H1 (cell line): ENCODE measurements around the gene KAT14. TPM values are rescaled to one million over a fixed set of nuclear protein-coding genes. Genes with fewer than 3 reads are reported as not detected.

ENCODE experiments used
- CTCF ChIA-PET: fragments of 300-600 bp; sonication (Branson Sonifier 250); formaldehyde crosslinking; loops from one replicate; lab custom pipeline; 2021; ENCODE audit not compliant: partially characterized antibody; lab: Charles Lee
- POLR2A ChIA-PET: fragments of 300-600 bp; sonication (Branson Sonifier 250); formaldehyde crosslinking; loops from one replicate; lab custom pipeline; 2021; ENCODE audit warnings: inconsistent platforms; ENCODE audit not compliant: partially characterized antibody; lab: Charles Lee
- DNase-seq, 2 experiments: peaks; one replicate each; pipeline versions ENCODE4 v3.0.0 to v3.0.0-alpha.2; 2010 to 2022; ENCODE audit warnings: low spot score in 2 of 2, low read depth in 1 of 2, mixed read lengths in 1 of 2
- FAIRE-seq: peaks from 2 replicates; lab custom pipeline; 2011; peaks lifted over from hg19 to GRCh38; lab: Jason Lieb, UNC
- H2AFZ ChIP-seq: 2 replicates; pipeline ENCODE4 v1.8.1; 2012; ENCODE audit warnings: low read length, inconsistent platforms
- H2AK5ac ChIP-seq: 2 replicates; pipeline ENCODE4 v1.6.1; 2013; ENCODE audit warnings: low read depth, low read length
- H2BK120ac ChIP-seq: replicated peaks from 2 replicates; pipeline ENCODE3; 2013; ENCODE audit warnings: low read depth, low read length, inconsistent platforms
- H2BK12ac ChIP-seq: 2 replicates; pipeline ENCODE4 v1.6.1; 2013; ENCODE audit warnings: low read depth, low read length
- H2BK15ac ChIP-seq: 2 replicates; pipeline ENCODE4 v1.6.1; 2013; ENCODE audit warnings: low read length
- H2BK20ac ChIP-seq: 2 replicates; pipeline ENCODE4 v1.6.1; 2013; ENCODE audit warnings: low read length
- H2BK5ac ChIP-seq: 2 replicates; pipeline ENCODE4 v1.6.1; 2013; ENCODE audit warnings: low read depth, low read length
- H3K14ac ChIP-seq: 2 replicates; pipeline ENCODE4 v1.6.1; 2013; ENCODE audit warnings: inconsistent platforms; ENCODE audit not compliant: insufficient read length
- H3K18ac ChIP-seq: 2 replicates; pipeline ENCODE4 v1.6.1; 2013; ENCODE audit warnings: low read length; ENCODE audit errors: extremely low read depth
- H3K23ac ChIP-seq: 2 replicates; pipeline ENCODE4 v1.6.1; 2013; ENCODE audit warnings: inconsistent platforms; ENCODE audit not compliant: insufficient read length
- H3K23me2 ChIP-seq: 2 replicates; pipeline ENCODE4 v1.6.1; 2013; ENCODE audit warnings: low read depth, low read length
- H3K27ac ChIP-seq: 2 replicates; pipeline ENCODE4 v1.6.1; 2011; ENCODE audit warnings: low read depth, low read length, inconsistent platforms
- H3K27me3 ChIP-seq, 4 experiments: replicated peaks in 1 of 4; 1 replicate in 1 of 4; 2 replicates in 3 of 4; pipeline versions ENCODE4 v1.6.1 to v1.8.1; 2011 to 2013; ENCODE audit warnings: low read length in 3 of 4, mild to moderate bottlenecking in 3 of 4, inconsistent platforms in 2 of 4, mixed read lengths in 2 of 4, moderate library complexity in 1 of 4; ENCODE audit not compliant: control insufficient read depth in 3 of 4, insufficient read depth in 3 of 4; ENCODE audit errors: extremely low read depth in 1 of 4
- H3K36me3 ChIP-seq, 4 experiments: 2 replicates each; pipeline versions ENCODE4 v1.6.1 to v1.8.1; 2011 to 2013; ENCODE audit warnings: mild to moderate bottlenecking in 4 of 4, low read length in 3 of 4, moderate library complexity in 2 of 4, control low read depth in 1 of 4, inconsistent platforms in 1 of 4; ENCODE audit not compliant: insufficient read depth in 4 of 4, control insufficient read depth in 2 of 4
- H3K4ac ChIP-seq: replicated peaks from 2 replicates; pipeline ENCODE3; 2013; ENCODE audit warnings: low read length, low read depth, mixed read lengths, inconsistent platforms; ENCODE audit not compliant: insufficient read length
- H3K4me1 ChIP-seq, 4 experiments: replicated peaks in 1 of 4; 1 replicate in 1 of 4; 2 replicates in 3 of 4; pipeline versions ENCODE4 v1.6.1 to v1.8.1; 2011 to 2013; ENCODE audit warnings: low read length in 3 of 4, inconsistent platforms in 2 of 4, mixed read lengths in 1 of 4; ENCODE audit not compliant: insufficient read depth in 4 of 4, control insufficient read depth in 3 of 4
- H3K4me2 ChIP-seq, 2 experiments: 2 replicates each; pipeline versions ENCODE4 v1.6.1 to v1.8.1; 2011 to 2013; ENCODE audit warnings: low read depth in 2 of 2, low read length in 2 of 2, control low read depth in 1 of 2, inconsistent platforms in 1 of 2, mild to moderate bottlenecking in 1 of 2; ENCODE audit not compliant: insufficient read depth in 1 of 2
- H3K4me3 ChIP-seq, 4 experiments: fragments of 200-600, 300-600 bp in 1 of 4; sonication (generic), shearing (Covaris generic), sonication (Bioruptor Twin) in 1 of 4; 2 replicates each; pipeline versions ENCODE4 v1.5.1 to v1.8.1; 2011 to 2016; ENCODE audit warnings: low read length in 4 of 4, low read depth in 3 of 4, control low read depth in 2 of 4, inconsistent platforms in 2 of 4, mild to moderate bottlenecking in 2 of 4, mixed read lengths in 1 of 4, moderate library complexity in 1 of 4; ENCODE audit not compliant: insufficient read depth in 2 of 4; ENCODE audit errors: extremely low read depth in 1 of 4
- H3K56ac ChIP-seq: replicated peaks from 2 replicates; pipeline ENCODE3; 2013; ENCODE audit warnings: low read depth, mild to moderate bottlenecking, mixed read lengths, low read length, inconsistent platforms; ENCODE audit not compliant: insufficient read length
- H3K79me1 ChIP-seq: 2 replicates; pipeline ENCODE4 v1.6.1; 2013; ENCODE audit warnings: low read depth, low read length, control low read depth
- H3K79me2 ChIP-seq, 2 experiments: 2 replicates each; pipeline versions ENCODE4 v1.6.1 to v1.8.1; 2012 to 2013; ENCODE audit warnings: low read length in 2 of 2, mild to moderate bottlenecking in 2 of 2, inconsistent platforms in 1 of 2; ENCODE audit not compliant: insufficient read depth in 2 of 2, control insufficient read depth in 1 of 2
- H3K9ac ChIP-seq, 4 experiments: replicated peaks in 1 of 4; 1 replicate in 1 of 4; 2 replicates in 3 of 4; pipeline versions ENCODE4 v1.6.1 to v1.8.1; 2011 to 2013; ENCODE audit warnings: low read depth in 3 of 4, low read length in 3 of 4, control low read depth in 2 of 4, mild to moderate bottlenecking in 2 of 4, moderate library complexity in 2 of 4, inconsistent platforms in 1 of 4; ENCODE audit errors: extremely low read depth in 1 of 4
- H3K9me3 ChIP-seq, 2 experiments: 2 replicates each; pipeline versions ENCODE4 v1.6.1 to v1.8.1; 2012 to 2013; ENCODE audit warnings: mild to moderate bottlenecking in 2 of 2, moderate library complexity in 2 of 2, control low read depth in 1 of 2, inconsistent platforms in 1 of 2, low read depth in 1 of 2, low read length in 1 of 2, mixed read lengths in 1 of 2; ENCODE audit not compliant: insufficient read depth in 2 of 2
- H4K20me1 ChIP-seq, 2 experiments: replicated peaks in 1 of 2; 2 replicates each; pipeline versions ENCODE3 to v1.8.1; 2011 to 2013; ENCODE audit warnings: inconsistent platforms in 2 of 2, low read length in 2 of 2, mild to moderate bottlenecking in 1 of 2; ENCODE audit not compliant: insufficient read depth in 2 of 2, control insufficient read depth in 1 of 2
- H4K5ac ChIP-seq: 2 replicates; pipeline ENCODE4 v1.6.1; 2013; ENCODE audit warnings: low read length, low read depth, mixed read lengths, inconsistent platforms; ENCODE audit not compliant: insufficient read length
- H4K8ac ChIP-seq: 2 replicates; pipeline ENCODE4 v1.8.0; 2013; ENCODE audit warnings: mild to moderate bottlenecking, moderate library complexity, low read length, inconsistent platforms; ENCODE audit not compliant: insufficient read depth; ENCODE audit errors: extremely low read depth
- H4K91ac ChIP-seq: replicated peaks from 2 replicates; pipeline ENCODE3; 2013; ENCODE audit warnings: low read length, mixed read lengths, inconsistent platforms; ENCODE audit not compliant: insufficient read length
- CTCF ChIP-seq, 3 experiments: IDR thresholded peaks; 1 replicate in 2 of 3; 2 replicates in 1 of 3; pipeline versions ENCODE4 v1.5.1 to v1.6.1; 2011; ENCODE audit warnings: low read length in 3 of 3, mild to moderate bottlenecking in 3 of 3, inconsistent platforms in 2 of 3, low read depth in 1 of 3, moderate library complexity in 1 of 3; ENCODE audit not compliant: insufficient read depth in 1 of 3; ENCODE audit errors: control extremely low read depth in 1 of 3
- KDM4A ChIP-seq: IDR thresholded peaks from one replicate; pipeline ENCODE4 v1.7.1; 2012; ENCODE audit warnings: low read depth, mild to moderate bottlenecking, moderate library complexity, low read length, inconsistent platforms; ENCODE audit not compliant: severe bottlenecking
- RAD21 ChIP-seq, 2 experiments: IDR thresholded peaks in 1 of 2; conservative IDR thresholded peaks in 1 of 2; 2 replicates each; pipeline ENCODE4 v1.6.1; 2011; ENCODE audit warnings: low read depth in 2 of 2, low read length in 2 of 2, improper control_type of control experiment in 1 of 2, inconsistent platforms in 1 of 2, mild to moderate bottlenecking in 1 of 2, moderate library complexity in 1 of 2
- WGBS, 2 experiments: shearing (Covaris generic) in 1 of 2; methylation state at CpG; one replicate each; pipeline versions ENCODE4 v1.1.6 to v1.1.7; 2013 to 2015; ENCODE audit warnings: low lambda C conversion rate in 2 of 2, mixed read lengths in 2 of 2, inconsistent platforms in 1 of 2, low coverage in 1 of 2, missing lambda C conversion rate in 1 of 2; ENCODE audit not compliant: insufficient replicate concordance in 2 of 2, insufficient coverage in 1 of 2, insufficient read length in 1 of 2; ENCODE audit errors: extremely low coverage in 1 of 2, missing lambda C conversion rate in 1 of 2; 5-methylcytosine and 5-hydroxymethylcytosine counted together
- polyA plus RNA-seq, 7 experiments: library from polyadenylated mRNA; depleted of rRNA in 3 of 7; stranded (reverse) in 5 of 7; unstranded in 2 of 7; fragments of >200 nt in 5 of 7; fragments of 200-250 nt in 2 of 7; gene quantifications; 1 replicate in 5 of 7; 2 replicates in 1 of 7; 4 replicates in 1 of 7; pipeline versions ENCODE4 v1.2.1 to v1.2.3, GENCODE V29; 2011 to 2013; ENCODE audit warnings: missing spikeins in 2 of 7, mixed read lengths in 2 of 7
- total RNA-seq: library from RNA; stranded (reverse); fragmentation: NEBNext Ultra II Directional; extraction: Animal tissue kit (Norgen Biotek cat#: 25700); gene quantifications from 2 replicates; pipeline ENCODE4 v1.2.1, GENCODE V29; 2021

The KAT14 gene
- total and polyA plus RNA-seq, 2 of the 8 experiments (the other 6 are each of a cell fraction or from before 2014, with no cell fraction given) = 17.3 to 29.3 TPM

DNA sequence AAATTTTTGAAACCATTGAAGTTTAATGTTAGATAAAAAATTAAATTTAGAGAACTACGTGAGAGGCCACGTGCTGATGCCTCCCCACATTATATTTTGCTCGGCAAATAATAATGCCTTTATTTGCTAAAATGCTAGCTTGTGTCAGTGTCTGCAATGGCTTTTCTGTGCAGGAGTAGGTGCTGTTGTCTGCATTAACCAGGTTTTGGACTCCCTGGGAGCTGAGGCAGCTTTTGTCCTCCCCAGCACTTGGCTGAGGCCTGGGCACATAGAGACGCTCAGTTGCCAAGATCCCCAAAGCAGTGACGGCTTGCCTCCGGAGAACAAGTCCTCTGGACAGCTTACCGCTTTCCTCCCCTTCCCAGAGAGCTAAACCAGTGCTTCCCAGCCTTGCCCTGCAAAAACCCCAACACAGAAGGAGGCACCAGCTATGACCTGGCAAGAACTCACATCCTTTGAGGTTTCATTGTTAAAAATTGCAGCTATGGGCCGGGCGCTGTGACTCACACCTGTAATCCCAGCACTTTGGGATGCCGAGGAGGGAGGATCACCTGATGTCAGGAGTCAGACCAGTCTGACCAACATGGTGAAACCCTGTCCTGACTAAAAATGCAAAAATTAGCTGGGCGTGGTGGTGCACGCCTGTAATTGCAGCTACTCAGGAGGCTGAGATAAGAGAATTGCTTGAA is 59.9 kb downstream of the KAT14 start:
- no peak overlapping the region for H2BK5ac ChIP-seq
- H3K4me1 ChIP-seq = no peaks in the 10 kb centered on the region
- no peak overlapping the region for H4K5ac ChIP-seq
- no peak overlapping the region for H3K18ac ChIP-seq
- no peak overlapping the region for H2BK120ac ChIP-seq
- no peak overlapping the region for H3K4ac ChIP-seq
- WGBS, 2 experiments = 94% methylated on average over 12 of the region's 12 CpGs; no CpG with 5 or more reads in 1 of the 2 experiments
- no peak overlapping the region for H2BK15ac ChIP-seq
- H2BK12ac ChIP-seq = no peak overlapping the region
- no peaks in the 10 kb centered on the region for H3K79me2 ChIP-seq
- H4K8ac ChIP-seq = no peak overlapping the region
- no peak overlapping the region for H3K23ac ChIP-seq
- TF ChIP-seq KDM4A (no peak), RAD21 (IDR thresholded peaks at IDR 0.05 in 1 of 2, conservative IDR thresholded peaks at IDR 0.05 in 1 of 2; ENCODE audit: low read depth in 2 of 2, low read length in 2 of 2) (peak; percentile 18 to 25; a peak in 3 of 4 replicates), CTCF (IDR thresholded peaks at IDR 0.05; ENCODE audit: control extremely low read depth in 1 of 3, insufficient read depth in 1 of 3, low read depth in 1 of 3, low read length in 3 of 3) (0 out of 4 replicates have a peak, but pooled peaks of 1 of the 3 experiments have one; percentile 3)
- H4K20me1 ChIP-seq = no peaks in the 10 kb centered on the region
- H3K27me3 ChIP-seq = no peaks in the 10 kb centered on the region
- H3K9ac ChIP-seq = no peak overlapping the region
- H2AFZ ChIP-seq = no peak overlapping the region
- peaks cover 0 to 3% of the 10 kb centered on the region in 2 experiments; a peak in 2 of 4 replicates for H3K9me3 ChIP-seq
- H3K27ac ChIP-seq = no peak overlapping the region
- no peak overlapping the region for H4K91ac ChIP-seq
- H3K56ac ChIP-seq = no peak overlapping the region
- FAIRE-seq (no peak), DNase-seq (peak in 1 of 2 experiments; percentile 33)
- H2BK20ac ChIP-seq = no peak overlapping the region
- H3K36me3 ChIP-seq = peaks cover 0 to 3% (median 0%) of the 10 kb centered on the region in 4 experiments; a peak in 2 of 8 replicates
- ChIA-PET CTCF (interaction anchor here (0.6 to 1.5 kb wide), 6 partner anchors 9 to 78 kb away, joined by 3 to 7 read pairs (median 4); no protein-coding TSS in a partner anchor), POLR2A (interaction anchor here (1.1 kb wide), 1 partner anchor 16 kb away, joined by 3 read pairs; no protein-coding TSS in a partner anchor)
- no peak overlapping the region for H3K4me2 ChIP-seq
- no peak overlapping the region for H3K14ac ChIP-seq
- H3K23me2 ChIP-seq = no peaks in the 10 kb centered on the region
- H2AK5ac ChIP-seq = no peak overlapping the region
- no peak overlapping the region for H3K4me3 ChIP-seq
- H3K79me1 ChIP-seq = no peaks in the 10 kb centered on the region
